Activated CD8-positive, alpha-beta T cell treated with anti-CD3 and anti-CD28 coated beads for 36 hours (primary cell): Measurements from ENCODE around the gene QRFP. TPM values are rescaled to one million over a fixed set of nuclear protein-coding genes. Genes with fewer than 3 reads are reported as not detected.

ENCODE experiments used
- ATAC-seq: fragments of 200-7000 bp; cut with Tn5 transposase; one replicate; pipeline ENCODE4 v1.10.0; 2021; ENCODE audit warnings: mild to moderate bottlenecking, moderate library complexity
- CTCF ChIA-PET: fragments of 350-600 bp; sonication (Branson Sonifier 250); formaldehyde crosslinking; loops from one replicate; lab custom pipeline; 2021; ENCODE audit warnings: antibody characterized with exemption; lab: Charles Lee
- POLR2A ChIA-PET: fragments of 350-600 bp; sonication (Branson Sonifier 250); formaldehyde crosslinking; loops from one replicate; lab custom pipeline; 2021; ENCODE audit warnings: antibody characterized with exemption; lab: Charles Lee
- DNase-seq: peaks from one replicate; pipeline ENCODE4 v3.0.0-alpha.2; 2020
- H3K27ac Mint-ChIP-seq: one replicate; pipeline ENCODE4 v1.8.0; 2021; ENCODE audit warnings: mild to moderate bottlenecking, mixed read lengths
- H3K27me3 Mint-ChIP-seq: one replicate; pipeline ENCODE4 v1.8.0; 2021; ENCODE audit warnings: mixed read lengths
- H3K36me3 Mint-ChIP-seq: one replicate; pipeline ENCODE4 v1.8.0; 2021; ENCODE audit warnings: low read depth, mixed read lengths
- H3K4me1 Mint-ChIP-seq: one replicate; pipeline ENCODE4 v1.8.0; 2021; ENCODE audit warnings: low read depth, mixed read lengths
- H3K4me3 Mint-ChIP-seq: one replicate; pipeline ENCODE4 v1.8.0; 2021; ENCODE audit warnings: mild to moderate bottlenecking, moderate library complexity, mixed read lengths
- H3K9me3 Mint-ChIP-seq: one replicate; pipeline ENCODE4 v1.8.0; 2021; ENCODE audit warnings: mixed read lengths
- intact Hi-C: fragments of 100-400 bp; cut with micrococcal nuclease; formaldehyde crosslinking; loops from one replicate; pipeline ENCODE4 v1.10.0; 2022
- total RNA-seq, 2 experiments: library from RNA; stranded (reverse); gene quantifications; one replicate each; pipeline ENCODE4 v1.2.3, GENCODE V29; 2021
- TF ChIP-seq, protein P1 (sequence below): fragments of 200-600 bp; IDR thresholded peaks from one replicate; pipeline ENCODE4 v1.8.0; 2022; ENCODE audit warnings: antibody characterized with exemption, mild to moderate bottlenecking

QRFP gene
- total RNA-seq, 2 experiments from 2014 or later, result not detected

GRCh38 chr9:130897105-130897751 is 616 bp upstream of the QRFP start:
- Mint-ChIP-seq H3K4me1 (no peaks in the 10 kb centered on the region), H3K27ac (no peak overlapping the region), H3K9me3 (no peaks in the 10 kb centered on the region), H3K27me3 (no peaks in the 10 kb centered on the region), H3K4me3 (no peak overlapping the region), H3K36me3 (no peaks in the 10 kb centered on the region)
- DNase-seq (no peak), ATAC-seq (no peak)
- ChIA-PET CTCF (no interaction called here), POLR2A (no interaction called here)
- intact Hi-C loops, result no loop called here
- TF ChIP-seq, protein P1, sequence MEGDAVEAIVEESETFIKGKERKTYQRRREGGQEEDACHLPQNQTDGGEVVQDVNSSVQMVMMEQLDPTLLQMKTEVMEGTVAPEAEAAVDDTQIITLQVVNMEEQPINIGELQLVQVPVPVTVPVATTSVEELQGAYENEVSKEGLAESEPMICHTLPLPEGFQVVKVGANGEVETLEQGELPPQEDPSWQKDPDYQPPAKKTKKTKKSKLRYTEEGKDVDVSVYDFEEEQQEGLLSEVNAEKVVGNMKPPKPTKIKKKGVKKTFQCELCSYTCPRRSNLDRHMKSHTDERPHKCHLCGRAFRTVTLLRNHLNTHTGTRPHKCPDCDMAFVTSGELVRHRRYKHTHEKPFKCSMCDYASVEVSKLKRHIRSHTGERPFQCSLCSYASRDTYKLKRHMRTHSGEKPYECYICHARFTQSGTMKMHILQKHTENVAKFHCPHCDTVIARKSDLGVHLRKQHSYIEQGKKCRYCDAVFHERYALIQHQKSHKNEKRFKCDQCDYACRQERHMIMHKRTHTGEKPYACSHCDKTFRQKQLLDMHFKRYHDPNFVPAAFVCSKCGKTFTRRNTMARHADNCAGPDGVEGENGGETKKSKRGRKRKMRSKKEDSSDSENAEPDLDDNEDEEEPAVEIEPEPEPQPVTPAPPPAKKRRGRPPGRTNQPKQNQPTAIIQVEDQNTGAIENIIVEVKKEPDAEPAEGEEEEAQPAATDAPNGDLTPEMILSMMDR, result no peak

GRCh38 chr9:130895481-130896232 is 955 bp downstream of the QRFP start:
- TF ChIP-seq, protein P1, result no peak
- no peak for DNase-seq
- Mint-ChIP-seq H3K27me3 (no peaks in the 10 kb centered on the region), H3K36me3 (no peaks in the 10 kb centered on the region), H3K4me1 (no peaks in the 10 kb centered on the region), H3K4me3 (no peak overlapping the region), H3K27ac (no peak overlapping the region), H3K9me3 (no peaks in the 10 kb centered on the region)
- ATAC-seq, result no peak
- intact Hi-C loops, result no loop called here
- ChIA-PET POLR2A (no interaction called here), CTCF (no interaction called here)

DNA sequence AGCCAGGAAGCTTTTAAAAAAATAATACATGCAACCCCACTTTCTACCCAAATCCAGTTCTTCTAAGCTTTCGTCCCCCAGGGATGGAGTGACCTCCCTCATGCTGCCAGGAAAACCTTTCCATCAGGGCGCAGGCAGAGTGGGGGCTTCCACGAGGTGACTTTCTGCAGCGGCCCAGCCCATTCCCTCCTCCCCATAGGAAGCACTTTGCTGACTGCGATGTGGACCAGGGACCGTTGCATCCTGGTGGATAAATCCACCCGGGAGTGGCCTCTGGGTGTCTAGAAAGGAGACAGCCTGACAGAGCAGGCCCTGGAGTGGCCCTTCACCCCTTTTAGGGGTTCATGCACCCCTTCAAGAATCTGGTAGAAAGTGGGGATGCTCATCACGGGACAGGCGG is 1.6 kb downstream of the QRFP start:
- intact Hi-C loops, result no loop called here
- ChIA-PET CTCF (interaction anchor here (1.1 kb wide), 1 partner anchor 151 kb away, joined by 3 read pairs; no protein-coding TSS in a partner anchor), POLR2A (no interaction called here)
- TF ChIP-seq, protein P1, result no peak
- no peaks in the 10 kb centered on the region for H3K36me3 Mint-ChIP-seq
- no peaks in the 10 kb centered on the region for H3K4me1 Mint-ChIP-seq
- H3K27ac Mint-ChIP-seq, result no peak overlapping the region
- ATAC-seq (no peak), DNase-seq (no peak)
- H3K27me3 Mint-ChIP-seq, result no peaks in the 10 kb centered on the region
- H3K4me3 Mint-ChIP-seq, result no peak overlapping the region
- H3K9me3 Mint-ChIP-seq, result no peaks in the 10 kb centered on the region

- CTCF ChIA-PET, result interaction anchor here (1.1 to 1.4 kb wide), 2 partner anchors 25 to 152 kb away, joined by 3 to 4 read pairs; no protein-coding TSS in a partner anchor
- no peak overlapping the region for H3K27ac Mint-ChIP-seq
- no peaks in the 10 kb centered on the region for H3K36me3 Mint-ChIP-seq
- ATAC-seq (no peak), DNase-seq (no peak)
- H3K4me1 Mint-ChIP-seq, result no peaks in the 10 kb centered on the region
- no peaks in the 10 kb centered on the region for H3K27me3 Mint-ChIP-seq
- no peak overlapping the region for H3K4me3 Mint-ChIP-seq
- no peaks in the 10 kb centered on the region for H3K9me3 Mint-ChIP-seq
- POLR2A ChIA-PET, result no interaction called here
- TF ChIP-seq, protein P1, result no peak
- intact Hi-C loops, result no loop called here
These were observed 2.1 kb downstream of the QRFP start for GRCh38 chr9:130894546-130894945.
